ENCODE data around the gene CCDC77. TPM values are rescaled to one million over a fixed set of nuclear protein-coding genes. Genes with fewer than 3 reads are reported as not detected.

CCDC77 gene
- total RNA-seq, 1 experiment from 2014 or later = 24.6 TPM

- DNase-seq (ENCODE audit: low read depth) = no peak
Measured at GRCh38 chr12:452667-453210, 51.3 kb downstream of the CCDC77 start.

DNA sequence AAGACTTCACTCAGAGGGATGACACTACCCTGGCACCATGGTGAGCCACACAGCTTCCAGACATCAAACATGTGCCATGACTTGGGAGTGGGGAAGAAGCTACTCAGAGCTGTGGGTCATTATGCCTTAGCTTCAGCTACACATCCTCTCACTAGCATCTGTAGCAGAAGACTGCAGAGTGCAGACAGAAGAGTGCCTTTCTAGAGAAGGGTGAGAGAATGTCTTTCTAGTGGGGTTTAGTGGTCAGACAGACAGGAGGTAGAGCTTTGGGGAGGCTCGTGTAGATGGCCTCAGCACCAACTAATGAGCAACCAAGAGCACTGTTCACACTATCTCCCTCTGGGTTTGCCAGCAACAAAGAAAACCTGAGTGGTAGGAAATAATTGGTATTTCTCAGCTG lies 53.4 kb downstream of the CCDC77 start:
- DNase-seq (ENCODE audit: low read depth) = no peak

DNA sequence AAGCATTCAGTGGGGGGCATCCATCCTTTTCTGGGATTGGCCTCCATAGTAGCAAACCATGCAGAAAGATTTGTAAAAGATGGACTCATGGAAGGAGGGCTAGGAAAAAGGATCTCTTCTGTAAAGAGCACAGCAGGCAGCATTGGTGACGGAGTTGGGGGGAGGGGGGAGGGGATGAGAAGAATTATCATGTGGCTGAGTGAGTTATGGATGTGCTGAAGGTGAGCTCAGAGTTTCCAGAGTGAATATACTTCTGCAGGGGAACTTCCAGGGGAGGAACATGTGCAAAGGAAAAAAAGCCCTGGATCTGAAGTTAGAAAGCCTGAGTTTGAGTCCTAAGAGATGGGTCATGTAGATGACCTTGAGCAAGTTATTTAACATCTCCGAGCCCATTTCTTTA lies 54.4 kb downstream of the CCDC77 start:
- no peak for DNase-seq (ENCODE audit: low read depth)

DNA sequence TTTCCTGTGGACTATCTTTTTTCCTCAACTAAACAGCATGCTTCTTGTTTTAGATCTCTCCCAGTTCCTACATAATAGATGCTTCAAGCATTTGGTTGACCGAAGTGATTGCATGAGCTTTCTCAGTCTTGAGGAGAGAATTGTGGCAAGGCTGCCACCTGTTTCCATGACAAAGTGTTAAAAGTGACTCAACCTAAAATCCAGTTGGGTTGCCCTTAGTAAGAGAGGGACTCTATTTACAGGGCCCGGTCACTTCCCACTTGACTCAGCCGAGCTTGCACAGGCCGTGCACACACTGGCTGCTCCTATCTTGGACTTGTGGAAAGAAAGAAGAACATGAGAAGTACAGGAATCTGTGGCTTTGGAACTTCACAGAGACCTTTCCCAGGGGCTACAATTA lies 56.2 kb downstream of the CCDC77 start:
- no peak for DNase-seq (ENCODE audit: low read depth)

DNA sequence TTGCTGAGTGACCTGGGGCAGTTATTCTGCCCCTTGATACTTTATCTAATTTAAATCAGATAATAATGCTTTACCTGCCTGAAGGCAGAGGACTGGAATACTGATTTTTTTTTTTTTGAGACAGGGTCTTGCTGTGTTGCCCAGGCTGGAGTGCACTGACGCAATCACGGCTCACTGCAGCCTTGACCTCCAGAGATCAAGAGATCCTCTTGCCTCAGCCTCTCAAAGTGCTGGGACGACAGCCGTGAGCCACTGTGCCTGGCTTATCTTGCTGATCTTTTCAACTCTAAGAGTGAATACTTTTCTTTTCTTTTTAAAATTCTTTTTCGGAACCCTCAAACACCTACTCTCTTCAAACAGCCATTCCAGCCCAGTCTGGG lies 57.6 kb downstream of the CCDC77 start:
- no peak for DNase-seq (ENCODE audit: low read depth)

DNA sequence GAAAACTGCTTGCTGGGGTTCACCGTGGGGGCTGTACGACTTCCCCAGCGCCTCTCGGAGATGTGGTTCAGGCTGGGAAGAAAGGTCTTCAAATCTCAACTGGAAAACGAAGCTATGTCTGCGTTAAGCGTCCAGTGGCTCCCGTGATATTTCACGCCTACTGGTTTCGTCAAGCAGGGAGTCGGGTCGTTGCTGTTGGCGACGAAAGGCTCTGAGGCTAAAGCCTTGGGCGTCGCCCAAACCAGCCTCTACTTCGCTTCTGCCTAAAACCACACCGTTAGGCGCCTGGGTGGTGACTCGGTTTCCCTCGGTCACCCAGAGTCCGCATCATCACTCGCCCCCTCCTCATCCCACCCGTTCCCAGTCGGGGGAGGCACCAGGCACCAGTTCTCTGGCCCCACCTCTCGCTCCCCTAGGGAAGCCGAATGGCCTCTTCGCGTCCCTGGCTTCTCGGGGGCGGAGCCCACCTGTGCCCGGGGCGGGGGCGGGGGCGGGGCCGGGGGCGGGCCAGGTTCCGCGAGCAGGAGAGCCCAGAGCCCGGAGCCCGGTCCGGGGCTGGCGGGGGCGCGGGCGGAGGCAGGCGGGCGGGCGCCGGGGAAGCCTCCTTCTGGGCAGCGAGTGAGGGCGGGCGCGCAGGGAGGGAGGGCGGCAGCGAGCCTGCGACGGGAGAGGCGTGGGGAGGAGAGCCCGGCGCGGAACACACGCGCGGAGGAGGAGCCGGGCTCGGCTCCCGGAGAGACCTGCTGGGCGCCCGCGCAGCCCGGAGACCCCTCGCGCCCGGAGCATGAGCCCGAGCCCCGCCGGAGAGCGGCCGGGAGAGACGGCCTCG lies 58.2 kb downstream of the CCDC77 start, which contains the start of gene B4GALNT3:
Gene B4GALNT3, plus strand, starts transcription at position 510 of the 829 bp plus-strand sequence. CDS start 438 bp downstream, outside the sequence.
- DNase-seq (ENCODE audit: low read depth) = peak; percentile 21

GRCh38 chr12:460261-461230 lies 59.1 kb downstream of the CCDC77 start:
- no peak for DNase-seq (ENCODE audit: low read depth)

DNA sequence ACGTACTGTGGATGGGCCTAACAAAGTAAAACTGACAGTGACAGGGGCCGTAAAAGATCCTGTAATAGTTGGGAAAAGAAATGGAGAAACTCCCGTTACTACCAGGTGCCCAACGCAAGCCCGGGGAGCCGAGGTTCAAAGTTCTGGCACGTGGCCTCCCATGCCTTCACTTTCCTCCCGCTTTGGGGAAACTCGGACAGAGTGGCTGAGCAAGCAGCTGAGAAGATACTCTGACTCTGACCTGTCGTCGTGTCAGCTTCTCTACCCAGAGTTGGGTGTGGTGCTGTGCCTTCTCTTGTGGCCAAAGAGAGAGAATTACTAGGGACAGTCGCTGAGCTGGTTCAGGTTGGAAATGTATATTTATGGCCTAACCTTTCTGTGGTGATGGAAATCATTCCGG lies 60.0 kb downstream of the CCDC77 start:
- DNase-seq (ENCODE audit: low read depth) = no peak

GRCh38 chr12:462936-463705 lies 61.7 kb downstream of the CCDC77 start:
- DNase-seq (ENCODE audit: low read depth) = no peak

DNA sequence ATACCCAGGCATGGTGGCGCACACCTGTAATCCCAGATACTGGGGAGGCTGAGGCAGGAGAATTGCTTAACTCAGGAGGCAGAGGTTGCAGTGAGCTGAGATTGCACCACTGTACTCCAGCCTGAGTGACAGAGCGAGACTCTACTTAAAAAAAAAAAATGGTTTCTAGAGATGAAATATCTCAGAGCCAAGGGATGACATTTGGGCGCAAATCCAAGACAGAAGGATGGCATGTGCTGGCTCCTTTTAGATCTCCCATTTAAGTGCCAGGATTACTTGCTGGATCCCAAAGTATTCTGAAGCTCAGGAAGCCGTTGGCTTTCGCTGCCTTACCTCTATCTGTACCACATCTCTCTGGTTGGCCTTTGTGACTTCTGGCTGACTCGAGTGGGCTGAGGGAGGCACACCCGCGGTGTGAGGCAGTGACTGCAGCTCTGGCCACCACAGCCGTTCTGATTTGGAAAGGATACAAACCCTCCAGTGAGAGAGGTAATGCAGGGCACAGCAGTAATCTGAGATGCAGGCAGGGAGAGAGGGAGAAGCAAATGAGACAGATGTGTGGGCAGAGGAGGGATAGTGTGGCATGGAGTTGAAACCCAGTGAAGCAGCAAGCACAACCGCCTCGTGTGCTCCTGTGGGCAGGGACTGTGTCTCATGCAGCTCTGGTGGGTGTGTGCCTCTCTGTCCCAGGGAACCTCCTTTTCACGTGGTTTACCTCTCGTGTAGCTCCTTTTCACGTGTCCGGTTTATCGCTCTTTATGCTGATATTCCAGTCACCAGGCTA lies 63.2 kb downstream of the CCDC77 start:
- peak; percentile 16 for DNase-seq (ENCODE audit: low read depth)

- no peak for DNase-seq (ENCODE audit: low read depth)
Measured at GRCh38 chr12:466039-466438, 64.6 kb downstream of the CCDC77 start.

DNA sequence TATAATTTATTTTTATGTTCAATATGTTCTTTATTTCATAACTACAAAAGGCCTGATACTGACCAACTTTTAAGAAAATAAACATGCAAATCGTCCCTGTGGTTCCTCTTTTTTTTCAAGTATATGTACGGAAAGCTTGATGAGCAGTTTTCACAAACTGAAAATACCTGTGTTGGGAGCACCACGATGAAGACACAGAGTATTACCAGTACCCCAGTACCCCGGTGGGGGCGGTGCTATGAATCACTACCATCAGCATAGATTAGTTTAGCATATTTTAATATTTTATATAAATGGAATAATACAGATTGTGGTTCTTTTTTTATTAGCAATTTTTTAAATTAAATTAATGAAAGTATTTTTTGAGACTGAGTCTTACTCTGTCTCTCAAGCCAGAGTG lies 65.3 kb downstream of the CCDC77 start:
- DNase-seq (ENCODE audit: low read depth) = no peak

DNA sequence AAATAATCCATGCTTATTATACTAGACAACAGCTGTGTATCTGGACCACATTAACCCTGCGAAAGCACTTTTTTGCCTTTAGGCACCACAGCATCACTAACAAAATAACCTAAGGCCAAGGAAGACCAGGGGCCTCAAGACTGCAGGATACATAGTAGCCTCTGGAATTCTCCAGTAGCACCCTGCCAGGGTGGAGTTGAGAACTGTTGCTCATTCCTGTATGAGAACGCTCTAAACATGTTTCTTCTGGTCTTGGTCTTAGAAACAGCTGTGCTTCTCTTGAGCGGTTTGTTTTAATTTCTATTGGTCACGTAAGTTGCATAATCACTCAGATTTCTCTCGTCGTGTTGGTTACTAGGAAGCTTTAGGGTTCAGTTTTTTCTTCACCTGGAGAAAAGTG lies 66.1 kb downstream of the CCDC77 start:
- no peak for DNase-seq (ENCODE audit: low read depth)

GRCh38 chr12:468671-469389 lies 67.4 kb downstream of the CCDC77 start:
- peak; percentile 58 for DNase-seq (ENCODE audit: low read depth)

DNA sequence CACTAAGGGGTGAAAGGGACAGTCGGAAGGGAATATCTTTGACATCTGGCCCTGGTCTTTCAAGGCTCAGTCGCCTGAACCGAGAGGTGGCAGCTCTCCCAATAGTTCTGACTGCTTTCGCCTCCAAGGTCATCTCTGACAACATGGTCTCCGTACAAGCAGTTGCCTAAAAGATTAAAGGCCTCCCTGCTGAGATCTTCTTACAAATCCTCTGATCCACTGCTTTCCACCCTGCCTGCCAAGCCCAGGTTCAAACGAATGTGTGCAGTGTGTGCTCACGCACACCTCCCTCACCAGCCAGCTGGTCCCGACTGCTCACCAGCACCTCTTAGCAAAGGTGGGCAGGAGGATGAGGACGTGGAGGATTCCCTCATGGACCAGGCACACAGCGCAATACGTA lies 68.7 kb downstream of the CCDC77 start:
- DNase-seq (ENCODE audit: low read depth) = no peak

- no peak for DNase-seq (ENCODE audit: low read depth)
Measured at GRCh38 chr12:473198-473597, 71.8 kb downstream of the CCDC77 start.

GRCh38 chr12:473863-474577 lies 72.6 kb downstream of the CCDC77 start:
- DNase-seq (ENCODE audit: low read depth) = peak; percentile 13

- no peak for DNase-seq (ENCODE audit: low read depth)
Measured at GRCh38 chr12:475286-475685, 73.8 kb downstream of the CCDC77 start.

- no peak for DNase-seq (ENCODE audit: low read depth)
Measured at GRCh38 chr12:479161-479560, 77.7 kb downstream of the CCDC77 start.
